GM12891 (cell line): ENCODE measurements around the gene CCL25.
A peak's percentile ranks its signal among the peaks of the same experiment; 100 is the strongest.
"Not testable (repeated sequence)": the region's sequence is repeated elsewhere in the genome, so short reads cannot be mapped to it uniquely, and the experiment has no call there.

Experiments used
- DNase-seq: peaks from one replicate; pipeline ENCODE4 v3.0.0; 2011; ENCODE audit warnings: low spot score; ENCODE audit not compliant: insufficient read length
- FAIRE-seq: peaks from 2 replicates; lab custom pipeline; 2011; peaks lifted over from hg19 to GRCh38; lab: Jason Lieb, UNC
- PAX5 ChIP-seq: IDR thresholded peaks from 2 replicates; pipeline ENCODE4 v1.6.1; 2011; ENCODE audit warnings: low read length, moderate library complexity, mild to moderate bottlenecking; ENCODE audit not compliant: insufficient read depth, severe bottlenecking
- POLR2A ChIP-seq: IDR thresholded peaks from 2 replicates; pipeline ENCODE4 v1.6.1; 2011; ENCODE audit warnings: low read depth, low read length, control low read depth
- POLR2AphosphoS5 ChIP-seq: IDR thresholded peaks from 2 replicates; pipeline ENCODE4 v1.6.1; 2011; ENCODE audit warnings: low read depth, low read length, control low read depth
- POU2F2 ChIP-seq: IDR thresholded peaks from 2 replicates; pipeline ENCODE4 v1.6.1; 2011; ENCODE audit warnings: low read depth, mild to moderate bottlenecking, control low read depth, low read length, moderate library complexity
- SPI1 ChIP-seq: IDR thresholded peaks from 2 replicates; pipeline ENCODE4 v1.6.1; 2011; ENCODE audit warnings: low read depth, low read length, control low read depth
- TAF1 ChIP-seq: IDR thresholded peaks from 2 replicates; pipeline ENCODE4 v1.6.1; 2011; ENCODE audit warnings: low read depth, low read length, control low read depth

Gene CCL25

GRCh38 chr19:8096071-8096470 lies 43.5 kb downstream of the CCL25 start:
- DNase-seq, result no peak
- no peak for FAIRE-seq
- TF ChIP-seq TAF1 (no peak), POU2F2 (no peak), POLR2A (no peak), PAX5 (no peak), POLR2AphosphoS5 (no peak), SPI1 (no peak)

GRCh38 chr19:8097198-8097597 lies 44.6 kb downstream of the CCL25 start:
- no peak for TF ChIP-seq POLR2AphosphoS5
- TF ChIP-seq PAX5, result no peak
- no peak for TF ChIP-seq POU2F2
- no peak for TF ChIP-seq POLR2A
- TF ChIP-seq SPI1, result no peak
- no peak for TF ChIP-seq TAF1
- FAIRE-seq, result no peak
- DNase-seq, result no peak

GRCh38 chr19:8097681-8098567 lies 45.4 kb downstream of the CCL25 start:
- FAIRE-seq, result no peak
- DNase-seq, result no peak
- no peak for TF ChIP-seq POU2F2
- no peak for TF ChIP-seq SPI1
- TF ChIP-seq POLR2A, result no peak
- TF ChIP-seq POLR2AphosphoS5, result no peak
- no peak for TF ChIP-seq TAF1
- no peak for TF ChIP-seq PAX5

GRCh38 chr19:8101311-8101710 lies 48.8 kb downstream of the CCL25 start:
- DNase-seq (no peak), FAIRE-seq (no peak)
- no peak for TF ChIP-seq PAX5
- TF ChIP-seq POU2F2, result no peak
- no peak for TF ChIP-seq SPI1
- TF ChIP-seq POLR2A, result no peak
- TF ChIP-seq TAF1, result no peak
- TF ChIP-seq POLR2AphosphoS5, result no peak

GRCh38 chr19:8101910-8102309 lies 49.4 kb downstream of the CCL25 start:
- DNase-seq, FAIRE-seq: not testable (repeated sequence)

- no peak for TF ChIP-seq POLR2A
- TF ChIP-seq SPI1, result no peak
- no peak for TF ChIP-seq PAX5
- TF ChIP-seq POU2F2, result no peak
- TF ChIP-seq TAF1, result no peak
- no peak for TF ChIP-seq POLR2AphosphoS5
- no peak for FAIRE-seq
- no peak for DNase-seq
Observed at GRCh38 chr19:8105471-8105870, 52.9 kb downstream of the CCL25 start.

- no peak for FAIRE-seq
- no peak for DNase-seq
- TF ChIP-seq POLR2A (no peak), SPI1 (no peak), PAX5 (no peak), TAF1 (no peak), POU2F2 (no peak), POLR2AphosphoS5 (no peak)
Observed at GRCh38 chr19:8107301-8107903, 54.8 kb downstream of the CCL25 start.

GRCh38 chr19:8108560-8109445 lies 56.2 kb downstream of the CCL25 start:
- DNase-seq (no peak), FAIRE-seq (no peak)
- no peak for TF ChIP-seq TAF1
- 0 out of 2 replicates have a peak, but pooled peaks have one; percentile 13 for TF ChIP-seq SPI1

GRCh38 chr19:8109455-8109854 lies 56.9 kb downstream of the CCL25 start:
- no peak for DNase-seq
- no peak for FAIRE-seq
- TF ChIP-seq POLR2A (no peak), TAF1 (no peak), PAX5 (no peak), POLR2AphosphoS5 (no peak), SPI1 (no peak)
